SK-N-SH treated with all-trans-retinoic acid at 6 μM for 48 hours (cell line): ENCODE measurements around the gene RAB4B.
"Not testable (repeated sequence)": the region's sequence is repeated elsewhere in the genome, so short reads cannot be mapped to it uniquely, and the experiment has no call there.

ENCODE experiments used
- ATAC-seq: fragments of 200-7000 bp; cut with Tn5 transposase; 3 replicates; pipeline ENCODE4 v1.9.1; 2020; ENCODE audit warnings: mild to moderate bottlenecking, moderate library complexity
- BACH2 ChIP-seq: fragments of 250-450 bp; sonication (Bioruptor Pico); IDR thresholded peaks from 2 replicates; pipeline ENCODE4 v1.9.0; 2021; ENCODE audit warnings: mild to moderate bottlenecking, borderline replicate concordance
- CREB5 ChIP-seq: fragments of 250-450 bp; sonication (Bioruptor Pico); IDR thresholded peaks from 2 replicates; pipeline ENCODE4 v1.5.1; 2020; ENCODE audit warnings: low read depth, mild to moderate bottlenecking, moderate library complexity
- CSRNP3 ChIP-seq: fragments of 250-450 bp; sonication (Bioruptor Pico); IDR thresholded peaks from 2 replicates; pipeline ENCODE4 v1.5.1; 2021; ENCODE audit warnings: mild to moderate bottlenecking, moderate library complexity
- ESRRG ChIP-seq: fragments of 250-450 bp; sonication (Bioruptor Pico); IDR thresholded peaks from 2 replicates; pipeline ENCODE4 v1.6.1; 2021; ENCODE audit warnings: mild to moderate bottlenecking
- ISL1 ChIP-seq: fragments of 250-450 bp; sonication (Bioruptor Pico); IDR thresholded peaks from 2 replicates; pipeline ENCODE4 v2.1.2; 2022; ENCODE audit warnings: mild to moderate bottlenecking, moderate library complexity
- PATZ1 ChIP-seq: fragments of 250-450 bp; sonication (Bioruptor Pico); IDR thresholded peaks from 2 replicates; pipeline ENCODE4 v1.8.0; 2020; ENCODE audit warnings: mild to moderate bottlenecking, moderate library complexity, borderline replicate concordance
- PPARA ChIP-seq: fragments of 250-450 bp; sonication (Bioruptor Pico); IDR thresholded peaks from 2 replicates; pipeline ENCODE4 v1.5.0; 2020; ENCODE audit warnings: mild to moderate bottlenecking, borderline replicate concordance
- RARB ChIP-seq: fragments of 250-450 bp; sonication (Bioruptor Pico); IDR thresholded peaks from 2 replicates; pipeline ENCODE4 v1.8.0; 2021; ENCODE audit warnings: mild to moderate bottlenecking, moderate library complexity
- SNAI2 ChIP-seq: fragments of 250-450 bp; sonication (Bioruptor Pico); IDR thresholded peaks from 2 replicates; pipeline ENCODE4 v1.5.0; 2020; ENCODE audit warnings: mild to moderate bottlenecking, moderate library complexity
- TOX ChIP-seq: fragments of 250-450 bp; sonication (Bioruptor Pico); IDR thresholded peaks from 2 replicates; pipeline ENCODE4 v1.8.0; 2021; ENCODE audit warnings: mild to moderate bottlenecking, moderate library complexity, borderline replicate concordance
- TSHZ2 ChIP-seq: fragments of 250-450 bp; sonication (Bioruptor Pico); IDR thresholded peaks from 2 replicates; pipeline ENCODE4 v1.5.0; 2020; ENCODE audit warnings: mild to moderate bottlenecking, moderate library complexity
- ZC3H10 ChIP-seq: fragments of 250-450 bp; sonication (Bioruptor Pico); IDR thresholded peaks from 2 replicates; pipeline ENCODE4 v1.5.1; 2021; ENCODE audit warnings: mild to moderate bottlenecking, moderate library complexity
- ZFP3 ChIP-seq: fragments of 250-450 bp; sonication (Bioruptor Pico); IDR thresholded peaks from 2 replicates; pipeline ENCODE4 v1.5.0; 2020; ENCODE audit warnings: mild to moderate bottlenecking, moderate library complexity
- ZNF565 ChIP-seq: fragments of 450-650 bp; formaldehyde crosslinking; conservative IDR thresholded peaks from 2 replicates; pipeline ENCODE4 v1.5.0; 2020; ENCODE audit warnings: low read depth, mild to moderate bottlenecking, moderate library complexity
- ZNF70 ChIP-seq: fragments of 450-650 bp; formaldehyde crosslinking; IDR thresholded peaks from 2 replicates; pipeline ENCODE4 v1.5.0; 2020; ENCODE audit warnings: mild to moderate bottlenecking, moderate library complexity
- ZNF8 ChIP-seq: fragments of 450-650 bp; formaldehyde crosslinking; IDR thresholded peaks from 2 replicates; pipeline ENCODE4 v1.5.0; 2020; ENCODE audit warnings: mild to moderate bottlenecking, moderate library complexity

Gene RAB4B

GRCh38 chr19:40758491-40758890 lies 19.6 kb upstream of the RAB4B start (continued):
- TF ChIP-seq CREB5 (CRISPR knock-in tag) (no peak), RARB (CRISPR knock-in tag) (no peak)

- TF ChIP-seq ISL1 (CRISPR knock-in tag) (no peak), TOX (CRISPR knock-in tag) (no peak), SNAI2 (CRISPR knock-in tag) (no peak), PPARA (no peak), CREB5 (CRISPR knock-in tag) (no peak), ZC3H10 (CRISPR knock-in tag) (no peak)
- TF ChIP-seq, all 23 proteins: peak for 0
- ATAC-seq = no peak
These were observed 18.7 kb upstream of the RAB4B start for GRCh38 chr19:40759352-40759751.

- TF ChIP-seq ZNF70 = no peak
- TF ChIP-seq ZC3H10 (CRISPR knock-in tag) = no peak
- TF ChIP-seq, all 23 proteins: peak for 0
- ATAC-seq = no peak
These were observed 15.1 kb upstream of the RAB4B start for GRCh38 chr19:40762754-40763470.

GRCh38 chr19:40763526-40763925 lies 14.5 kb upstream of the RAB4B start:
- TF ChIP-seq BACH2 (CRISPR knock-in tag) (no peak), ESRRG (CRISPR knock-in tag) (no peak), ZNF70 (no peak), TSHZ2 (CRISPR knock-in tag) (no peak), CREB5 (CRISPR knock-in tag) (no peak)
- ATAC-seq = no peak

GRCh38 chr19:40763963-40764362 lies 14.1 kb upstream of the RAB4B start:
- ATAC-seq = no peak
- TF ChIP-seq CSRNP3 (CRISPR knock-in tag) (no peak), ZNF8 (CRISPR knock-in tag) (no peak), ZNF70 (no peak), TOX (CRISPR knock-in tag) (no peak), PATZ1 (CRISPR knock-in tag) (no peak), ISL1 (CRISPR knock-in tag) (no peak), ZNF565 (CRISPR knock-in tag) (no peak), ZFP3 (CRISPR knock-in tag) (no peak), RARB (CRISPR knock-in tag) (no peak)

GRCh38 chr19:40766385-40766784 lies 11.7 kb upstream of the RAB4B start:
- ATAC-seq = not testable (repeated sequence)
